HG03060 (cell line): ENCODE results near the gene MSLN.
"Not testable (repeated sequence)": the region's sequence is repeated elsewhere in the genome, so short reads cannot be mapped to it uniquely, and the experiment has no call there.

Experiments used
- ATAC-seq: cut with Tn5 transposase; IDR thresholded peaks from one replicate; pipeline ENCODE4 v1.9.1; 2021; ENCODE audit warnings: low read depth, moderate number of reproducible peaks; ENCODE audit not compliant: unreplicated experiment

MSLN gene

DNA sequence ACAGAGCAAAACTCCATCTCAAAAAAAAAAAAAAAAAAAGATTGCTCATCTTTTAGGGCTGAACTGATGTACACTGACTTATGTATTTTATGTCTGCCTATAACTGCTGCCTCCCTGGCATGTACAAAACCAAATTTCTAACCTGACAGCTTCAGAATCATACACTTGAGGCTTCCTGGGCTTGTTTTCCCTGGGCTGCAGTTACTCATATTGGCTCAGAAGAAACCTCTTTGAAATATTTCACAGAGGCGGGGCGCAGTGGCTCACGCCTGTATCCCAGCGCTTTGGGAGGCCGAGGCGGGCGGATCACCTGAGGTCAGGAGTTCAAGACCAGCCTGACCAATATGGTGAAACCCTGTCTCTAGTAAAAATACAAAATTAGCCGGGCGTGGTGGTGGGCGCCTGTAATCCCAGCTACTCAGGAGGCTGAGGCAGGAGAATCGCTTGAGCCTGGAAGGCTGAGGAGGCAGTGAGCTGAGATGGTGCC lies 6.4 kb upstream of the MSLN start:
- not testable (repeated sequence) for ATAC-seq

- no peak for ATAC-seq
Observed at GRCh38 chr16:754656-755055, 5.9 kb upstream of the MSLN start.

DNA sequence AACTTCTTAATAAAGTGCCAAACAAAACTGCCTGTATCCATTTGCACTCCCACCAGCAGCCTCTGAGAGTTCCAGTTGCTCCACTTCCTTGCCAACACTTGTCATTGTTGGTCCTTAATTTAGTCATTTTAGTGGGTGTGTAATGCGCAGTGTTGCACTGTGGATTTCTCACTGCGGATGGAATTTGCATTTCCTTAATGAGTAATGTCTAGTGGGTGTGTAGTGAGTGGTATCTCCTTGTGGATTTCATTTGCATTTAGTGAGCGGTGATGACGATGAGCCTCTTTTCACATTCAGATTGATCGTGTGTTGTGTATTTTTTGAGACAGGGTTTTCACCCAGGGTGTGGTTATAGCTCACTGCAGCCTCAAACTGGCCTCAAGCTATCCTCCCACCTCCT lies 4.1 kb upstream of the MSLN start:
- no peak for ATAC-seq

DNA sequence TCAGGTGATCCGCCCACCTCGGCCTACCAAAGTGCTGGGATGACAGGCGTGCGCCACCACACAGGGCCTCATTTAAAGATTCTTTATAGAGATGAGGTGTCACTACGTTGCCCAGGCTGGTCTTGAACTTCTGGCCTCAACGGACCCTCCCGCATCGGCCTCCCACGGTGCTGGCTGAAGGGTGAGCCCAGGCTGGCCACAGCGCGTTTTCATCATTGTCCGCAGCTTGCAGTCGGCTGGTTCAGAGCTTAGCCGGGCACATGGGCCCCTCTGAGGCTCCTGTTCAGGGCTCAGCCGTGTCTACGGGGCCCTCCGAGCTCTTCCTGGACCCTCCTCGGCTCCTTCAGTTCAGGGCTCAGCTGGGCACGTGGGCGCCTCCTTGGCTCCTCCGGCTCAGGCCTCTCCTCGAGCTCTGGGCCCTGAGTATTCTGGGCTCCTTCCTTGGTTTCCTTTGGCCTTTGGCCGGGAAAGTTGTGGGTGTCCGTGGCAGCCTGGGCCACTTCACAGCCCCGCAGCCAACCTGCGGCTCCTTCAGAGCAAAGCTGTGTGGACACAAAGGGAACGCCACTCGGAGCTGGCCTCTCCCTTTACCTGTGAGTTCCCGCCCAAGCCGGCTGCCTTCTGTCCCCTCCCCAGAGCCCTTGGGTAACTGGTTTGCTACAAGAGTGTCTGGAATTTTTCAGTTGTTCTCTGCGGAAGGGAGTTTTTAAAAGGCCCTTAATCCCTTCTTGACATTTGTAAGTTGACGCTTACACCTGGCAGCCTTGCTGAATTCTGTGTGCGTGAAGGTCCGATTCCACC lies 1.2 kb upstream of the MSLN start:
- no peak for ATAC-seq

GRCh38 chr16:760065-760464 lies 469 bp upstream of the MSLN start:
- no peak for ATAC-seq

GRCh38 chr16:761625-762513 lies 1.3 kb downstream of the MSLN start:
- ATAC-seq, result no peak

DNA sequence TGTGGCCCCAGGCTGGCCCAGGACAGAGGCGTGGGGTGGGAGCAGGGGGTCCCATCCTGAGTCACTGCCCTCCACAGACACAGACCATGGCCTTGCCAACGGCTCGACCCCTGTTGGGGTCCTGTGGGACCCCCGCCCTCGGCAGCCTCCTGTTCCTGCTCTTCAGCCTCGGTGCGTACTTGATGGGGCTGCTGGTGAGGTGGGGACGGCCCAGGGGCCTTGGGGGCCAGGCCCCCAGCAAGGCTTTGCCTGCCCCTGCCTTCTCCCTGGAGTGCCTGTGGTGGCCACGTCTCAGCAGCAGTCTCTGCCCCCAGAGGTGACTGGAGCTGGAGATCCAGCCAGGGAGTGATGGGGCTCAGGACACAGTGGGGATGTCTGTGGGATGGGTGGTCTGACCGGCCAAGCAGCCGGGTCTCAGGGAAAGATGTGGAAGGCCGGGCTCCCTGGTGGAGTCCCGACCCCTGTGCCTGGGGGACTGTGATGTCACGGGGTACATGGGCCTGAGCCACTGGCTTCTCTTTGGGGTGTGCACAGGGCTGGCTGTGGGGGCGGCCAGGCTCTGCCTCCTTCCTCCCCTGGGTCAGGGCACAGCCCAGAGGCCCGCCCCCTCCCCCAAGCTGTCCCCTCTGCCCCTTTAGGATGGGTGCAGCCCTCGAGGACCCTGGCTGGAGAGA lies 2.2 kb downstream of the MSLN start:
- ATAC-seq, result no peak

DNA sequence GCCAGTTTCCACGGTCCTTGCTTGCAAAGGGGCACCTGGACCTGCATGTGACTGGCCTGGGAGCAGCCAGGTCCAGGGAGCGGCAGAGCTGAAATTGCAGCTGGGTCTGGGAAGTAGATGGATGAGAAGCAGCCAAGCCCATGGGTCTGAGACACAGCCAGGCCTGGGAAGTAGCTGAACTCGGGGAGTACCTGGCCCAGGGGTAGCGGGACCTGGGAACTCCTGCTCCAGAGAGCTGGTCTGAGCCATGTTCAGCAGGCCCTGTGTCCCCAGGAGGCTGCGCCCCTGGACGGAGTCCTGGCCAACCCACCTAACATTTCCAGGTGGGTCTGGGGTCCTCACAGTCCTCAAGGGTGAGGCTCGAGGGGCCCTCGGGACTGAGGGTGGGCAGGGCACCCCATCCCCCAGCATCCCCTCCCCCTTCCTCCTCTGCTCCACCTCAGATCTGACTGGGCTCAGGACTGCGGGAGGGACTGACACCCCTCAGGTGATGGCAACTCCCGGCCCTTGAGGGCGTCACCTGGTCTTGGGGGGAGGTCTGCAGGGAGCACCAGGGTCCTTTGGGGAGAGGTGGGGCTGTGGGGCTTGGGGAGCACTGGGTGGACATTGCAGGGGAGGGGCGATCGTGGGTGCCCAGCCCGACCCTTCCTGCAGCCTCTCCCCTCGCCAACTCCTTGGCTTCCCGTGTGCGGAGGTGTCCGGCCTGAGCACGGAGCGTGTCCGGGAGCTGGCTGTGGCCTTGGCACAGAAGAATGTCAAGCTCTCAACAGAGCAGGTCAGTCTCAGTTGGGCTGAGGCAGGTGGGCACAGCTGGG lies 3.0 kb downstream of the MSLN start:
- ATAC-seq, result no peak

- no peak for ATAC-seq
Observed at GRCh38 chr16:764184-764750, 3.7 kb downstream of the MSLN start.

DNA sequence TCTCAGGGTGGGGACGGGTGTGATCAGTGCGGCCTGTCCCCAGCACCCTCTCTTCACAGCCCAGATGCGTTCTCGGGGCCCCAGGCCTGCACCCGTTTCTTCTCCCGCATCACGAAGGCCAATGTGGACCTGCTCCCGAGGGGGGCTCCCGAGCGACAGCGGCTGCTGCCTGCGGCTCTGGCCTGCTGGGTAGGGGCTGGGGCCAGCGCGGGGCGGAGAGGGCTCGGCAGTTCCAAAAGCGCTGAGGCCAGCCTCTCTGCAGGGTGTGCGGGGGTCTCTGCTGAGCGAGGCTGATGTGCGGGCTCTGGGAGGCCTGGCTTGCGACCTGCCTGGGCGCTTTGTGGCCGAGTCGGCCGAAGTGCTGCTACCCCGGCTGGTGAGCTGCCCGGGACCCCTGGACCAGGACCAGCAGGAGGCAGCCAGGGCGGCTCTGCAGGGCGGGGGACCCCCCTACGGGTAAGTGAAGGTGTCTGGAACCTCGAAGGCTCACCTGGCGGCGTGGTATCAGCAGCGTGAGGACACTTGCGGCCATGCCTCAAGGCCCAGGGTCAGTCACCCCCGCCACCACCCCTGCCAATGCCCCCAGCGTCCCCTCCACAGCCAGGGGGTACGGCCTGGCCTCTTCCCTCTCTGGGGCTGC lies 4.4 kb downstream of the MSLN start:
- ATAC-seq, result no peak

- ATAC-seq, result no peak
Observed at GRCh38 chr16:765488-765865, 4.9 kb downstream of the MSLN start.

DNA sequence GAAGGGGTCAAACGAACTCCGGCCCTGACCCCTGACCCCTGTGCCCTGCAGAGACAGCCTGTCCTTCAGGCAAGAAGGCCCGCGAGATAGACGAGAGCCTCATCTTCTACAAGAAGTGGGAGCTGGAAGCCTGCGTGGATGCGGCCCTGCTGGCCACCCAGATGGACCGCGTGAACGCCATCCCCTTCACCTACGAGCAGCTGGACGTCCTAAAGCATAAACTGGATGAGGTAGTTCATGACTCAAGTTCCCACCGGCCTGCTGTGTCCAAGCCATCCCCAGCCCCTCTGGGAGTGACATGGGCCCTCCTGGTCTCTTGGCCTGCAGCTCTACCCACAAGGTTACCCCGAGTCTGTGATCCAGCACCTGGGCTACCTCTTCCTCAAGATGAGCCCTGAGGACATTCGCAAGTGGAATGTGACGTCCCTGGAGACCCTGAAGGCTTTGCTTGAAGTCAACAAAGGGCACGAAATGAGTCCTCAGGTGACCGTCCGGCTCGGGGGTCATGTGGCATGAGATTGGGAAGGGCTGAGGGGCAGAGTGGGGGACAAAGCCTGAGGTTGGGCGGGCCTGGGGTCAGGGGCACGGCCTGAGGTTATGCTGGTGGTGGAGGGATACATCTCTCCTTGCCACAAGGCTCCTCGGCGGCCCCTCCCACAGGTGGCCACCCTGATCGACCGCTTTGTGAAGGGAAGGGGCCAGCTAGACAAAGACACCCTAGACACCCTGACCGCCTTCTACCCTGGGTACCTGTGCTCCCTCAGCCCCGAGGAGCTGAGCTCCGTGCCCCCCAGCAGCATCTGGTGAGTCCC lies 5.7 kb downstream of the MSLN start:
- ATAC-seq, result no peak

DNA sequence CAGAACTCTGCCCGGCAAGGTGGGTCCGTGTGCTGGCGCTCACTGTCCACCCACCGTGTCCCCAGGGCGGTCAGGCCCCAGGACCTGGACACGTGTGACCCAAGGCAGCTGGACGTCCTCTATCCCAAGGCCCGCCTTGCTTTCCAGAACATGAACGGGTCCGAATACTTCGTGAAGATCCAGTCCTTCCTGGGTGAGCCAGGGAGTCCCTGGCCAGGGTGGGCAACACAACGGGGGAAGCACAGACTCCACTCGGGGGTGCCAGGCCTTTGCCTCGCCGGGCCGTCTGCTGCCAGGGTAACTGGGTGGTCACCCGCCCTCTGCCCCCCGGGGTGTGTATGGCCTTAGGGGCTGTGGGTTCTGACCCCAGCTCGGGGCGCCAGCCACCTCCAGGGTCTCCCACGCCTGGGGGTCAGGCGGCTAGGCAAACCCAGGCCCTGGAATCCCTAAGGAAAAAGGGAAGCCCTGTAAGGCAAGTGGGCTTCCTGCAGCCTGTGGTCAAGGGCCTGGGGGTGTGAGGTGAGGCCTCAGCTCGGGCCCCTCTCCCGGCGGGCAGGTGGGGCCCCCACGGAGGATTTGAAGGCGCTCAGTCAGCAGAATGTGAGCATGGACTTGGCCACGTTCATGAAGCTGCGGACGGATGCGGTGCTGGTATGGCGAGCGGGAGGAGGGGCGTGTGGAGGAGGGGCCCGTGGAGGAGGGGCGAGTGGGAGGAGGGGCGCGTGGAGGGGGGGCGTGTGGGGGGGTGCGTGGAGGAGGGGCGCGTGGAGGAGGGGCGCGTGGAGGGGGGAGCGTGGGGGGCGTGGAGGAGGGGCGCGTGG lies 6.5 kb downstream of the MSLN start:
- ATAC-seq, result no peak

- no peak for ATAC-seq
Observed at GRCh38 chr16:767743-768235, 7.3 kb downstream of the MSLN start.

GRCh38 chr16:768428-768827 lies 7.9 kb downstream of the MSLN start:
- ATAC-seq, result no peak

- ATAC-seq, result no peak
Observed at GRCh38 chr16:769184-769784, 8.8 kb downstream of the MSLN start.

- ATAC-seq, result no peak
Observed at GRCh38 chr16:769934-770333, 9.4 kb downstream of the MSLN start.
